PC-3 (cell line): ENCODE results near the gene NIPSNAP3A. TPM values are rescaled to one million over a fixed set of nuclear protein-coding genes. Genes with fewer than 3 reads are reported as not detected.

ENCODE experiments used
- ATAC-seq: fragments of 200-7000 bp; cut with Tn5 transposase; 2 replicates; pipeline ENCODE4 v1.9.1; 2020; ENCODE audit warnings: mild to moderate bottlenecking, moderate library complexity
- BruUV-seq: library from RNA; stranded (reverse); fragments of 400-500 nt; replicated peaks from 2 replicates; lab custom pipeline; 2021; lab: Mats Ljungman, UMichigan
- CTCF ChIA-PET: fragments of 300-600 bp; sonication (Branson Sonifier 250); formaldehyde crosslinking; loops from one replicate; lab custom pipeline; 2022; ENCODE audit warnings: antibody characterized with exemption; lab: Charles Lee
- POLR2A ChIA-PET: fragments of 300-600 bp; sonication (Branson Sonifier 250); formaldehyde crosslinking; loops from one replicate; lab custom pipeline; 2022; ENCODE audit warnings: antibody characterized with exemption; ENCODE audit not compliant: unreplicated experiment; lab: Charles Lee
- DNase-seq: peaks from one replicate; pipeline ENCODE4 v3.0.0-alpha.2; 2015
- H2AFZ ChIP-seq: fragments of 300-600 bp; sonication (generic); 2 replicates; pipeline ENCODE4 v1.6.0; 2016; ENCODE audit warnings: antibody characterized with exemption, low read length
- H3F3A ChIP-seq: fragments of 300-600 bp; sonication (generic); one replicate; pipeline ENCODE4 v1.6.0; 2017; ENCODE audit warnings: antibody characterized with exemption, low read length, control low read depth, mild to moderate bottlenecking; ENCODE audit not compliant: unreplicated experiment
- H3K27ac ChIP-seq: fragments of 300-600 bp; sonication (generic); 2 replicates; pipeline ENCODE4 v1.5.1; 2016; ENCODE audit warnings: mild to moderate bottlenecking, low read length
- H3K27me3 ChIP-seq: fragments of 300-600 bp; sonication (generic); 2 replicates; pipeline ENCODE4 v1.6.1; 2016; ENCODE audit warnings: low read length, mixed read lengths
- H3K36me3 ChIP-seq: fragments of 300-600 bp; sonication (generic); 2 replicates; pipeline ENCODE4 v1.6.1; 2016; ENCODE audit warnings: low read depth, mixed run types, low read length, mixed read lengths
- H3K4me1 ChIP-seq: fragments of 300-600 bp; sonication (generic); 2 replicates; pipeline ENCODE4 v1.5.1; 2016; ENCODE audit warnings: low read length; ENCODE audit not compliant: insufficient read depth
- H3K4me2 ChIP-seq: fragments of 300-600 bp; sonication (generic); 2 replicates; pipeline ENCODE4 v1.6.0; 2016; ENCODE audit warnings: low read length
- H3K4me3 ChIP-seq: fragments of 300-600 bp; sonication (generic); 2 replicates; pipeline ENCODE4 v1.5.1; 2016; ENCODE audit warnings: mild to moderate bottlenecking, low read length, mixed read lengths
- H3K79me2 ChIP-seq: fragments of 300-600 bp; sonication (generic); 2 replicates; pipeline ENCODE4 v1.6.1; 2017; ENCODE audit warnings: low read length, mixed read lengths
- H3K9ac ChIP-seq: fragments of 300-600 bp; sonication (generic); 2 replicates; pipeline ENCODE4 v1.6.0; 2016; ENCODE audit warnings: mild to moderate bottlenecking, low read length
- H3K9me2 ChIP-seq: fragments of 300-600 bp; sonication (generic); replicated peaks from 2 replicates; pipeline ENCODE4 v1.6.1; 2016; ENCODE audit warnings: mixed run types, low read length, mixed read lengths
- H3K9me3 ChIP-seq: fragments of 300-600 bp; sonication (generic); 2 replicates; pipeline ENCODE4 v1.6.1; 2016; ENCODE audit warnings: low read length, mixed read lengths
- H4K20me1 ChIP-seq: fragments of 300-600 bp; sonication (generic); 2 replicates; pipeline ENCODE4 v1.6.1; 2016; ENCODE audit warnings: low read length, mixed read lengths
- CTCF ChIP-seq: fragments of 300-600 bp; sonication (generic); conservative IDR thresholded peaks from 2 replicates; pipeline ENCODE4 v1.5.1; 2017; ENCODE audit warnings: antibody characterized with exemption, low read depth, mild to moderate bottlenecking, low read length
- EZH2 ChIP-seq: fragments of 300-600 bp; sonication (generic); IDR thresholded peaks from one replicate; pipeline ENCODE4 v1.6.1; 2017; ENCODE audit warnings: antibody characterized with exemption, mild to moderate bottlenecking, low read length; ENCODE audit not compliant: unreplicated experiment
- EZH2phosphoT487 ChIP-seq: fragments of 300-600 bp; sonication (generic); IDR thresholded peaks from 2 replicates; pipeline ENCODE4 v1.6.1; 2018; ENCODE audit warnings: mild to moderate bottlenecking, antibody characterized with exemption, low read length, borderline replicate concordance
- intact Hi-C: fragments of 100-400 bp; cut with micrococcal nuclease; formaldehyde crosslinking; loops from 2 replicates; pipeline ENCODE4 v1.9.0; 2023
- total RNA-seq: library from RNA; depleted of rRNA; stranded (reverse); fragments of >200 nt; gene quantifications from 2 replicates; pipeline ENCODE4 v1.2.3, GENCODE V29; 2014

The NIPSNAP3A gene
- total RNA-seq, 1 experiment from 2014 or later: 9.1 TPM

- no TSS peak for BruUV-seq
- Histone ChIP-seq H3K4me2 (no peak overlapping the region), H2AFZ (no peak overlapping the region), H4K20me1 (no peaks in the 10 kb centered on the region), H3K9me2 (no peaks in the 10 kb centered on the region), H3F3A (no peaks in the 10 kb centered on the region), H3K79me2 (no peaks in the 10 kb centered on the region), H3K9ac (no peak overlapping the region), H3K4me3 (no peak overlapping the region), H3K36me3 (no peaks in the 10 kb centered on the region), H3K27me3 (no peaks in the 10 kb centered on the region), H3K27ac (no peak overlapping the region), H3K9me3 (no peaks in the 10 kb centered on the region), H3K4me1 (no peaks in the 10 kb centered on the region)
- CTCF ChIA-PET: no interaction called here
- no peak for TF ChIP-seq EZH2
- TF ChIP-seq EZH2phosphoT487: no peak
- no peak for TF ChIP-seq CTCF
- POLR2A ChIA-PET: no interaction called here
- DNase-seq (no peak), ATAC-seq (no peak)
- intact Hi-C loops: no loop called here
Measured at GRCh38 chr9:104711604-104712003, 35.9 kb upstream of the NIPSNAP3A start.

GRCh38 chr9:104725014-104725413, 22.5 kb upstream of the NIPSNAP3A start:
- H3K79me2 ChIP-seq: no peaks in the 10 kb centered on the region
- H4K20me1 ChIP-seq: no peaks in the 10 kb centered on the region
- no peak overlapping the region for H3K9ac ChIP-seq
- TF ChIP-seq EZH2phosphoT487 (no peak), EZH2 (no peak), CTCF (no peak)
- no peaks in the 10 kb centered on the region for H3K36me3 ChIP-seq
- BruUV-seq: no TSS peak
- no peak overlapping the region for H2AFZ ChIP-seq
- ChIA-PET CTCF (no interaction called here), POLR2A (no interaction called here)
- no peaks in the 10 kb centered on the region for H3K4me1 ChIP-seq
- no peaks in the 10 kb centered on the region for H3K27me3 ChIP-seq
- H3F3A ChIP-seq: no peaks in the 10 kb centered on the region
- no peak overlapping the region for H3K4me3 ChIP-seq
- no peak overlapping the region for H3K4me2 ChIP-seq
- no peaks in the 10 kb centered on the region for H3K9me2 ChIP-seq
- H3K9me3 ChIP-seq: no peaks in the 10 kb centered on the region
- intact Hi-C loops: no loop called here
- no peak overlapping the region for H3K27ac ChIP-seq
- ATAC-seq (no peak), DNase-seq (no peak)

- H3K4me2 ChIP-seq: no peak overlapping the region
- H3K4me3 ChIP-seq: no peak overlapping the region
- H3K4me1 ChIP-seq: peaks cover 13% of the 10 kb centered on the region
- DNase-seq (no peak), ATAC-seq (no peak)
- H3K9me2 ChIP-seq: no peaks in the 10 kb centered on the region
- intact Hi-C loops: no loop called here
- POLR2A ChIA-PET: no interaction called here
- H3K27me3 ChIP-seq: no peaks in the 10 kb centered on the region
- H4K20me1 ChIP-seq: no peaks in the 10 kb centered on the region
- no peak overlapping the region for H3K9ac ChIP-seq
- TF ChIP-seq EZH2phosphoT487 (no peak), CTCF (no peak), EZH2 (no peak)
- H2AFZ ChIP-seq: no peak overlapping the region
- no peaks in the 10 kb centered on the region for H3K9me3 ChIP-seq
- CTCF ChIA-PET: no interaction called here
- BruUV-seq: no TSS peak
- H3K36me3 ChIP-seq: no peaks in the 10 kb centered on the region
- no peaks in the 10 kb centered on the region for H3K79me2 ChIP-seq
- peaks cover 9% of the 10 kb centered on the region for H3F3A ChIP-seq
- no peak overlapping the region for H3K27ac ChIP-seq
Measured at GRCh38 chr9:104738452-104738851, 9.0 kb upstream of the NIPSNAP3A start.
